HS-27A (cell line): ENCODE data around the gene HAO1.
"Not testable (repeated sequence)": the region's sequence is repeated elsewhere in the genome, so short reads cannot be mapped to it uniquely, and the experiment has no call there.

Experiments used
- DNase-seq: peaks from one replicate; pipeline ENCODE4 v3.0.0-alpha.2; 2012; ENCODE audit warnings: low read depth, missing footprints

The HAO1 gene

GRCh38 chr20:7855545-7855944 lies 84.7 kb downstream of the HAO1 start:
- DNase-seq, result no peak

GRCh38 chr20:7853493-7853892 lies 86.8 kb downstream of the HAO1 start:
- no peak for DNase-seq

GRCh38 chr20:7850775-7851490 lies 89.3 kb downstream of the HAO1 start:
- no peak for DNase-seq

GRCh38 chr20:7849675-7850074 lies 90.6 kb downstream of the HAO1 start:
- no peak for DNase-seq

- no peak for DNase-seq
Measured at GRCh38 chr20:7848351-7848750, 91.9 kb downstream of the HAO1 start.

GRCh38 chr20:7843613-7844012 lies 96.6 kb downstream of the HAO1 start:
- no peak for DNase-seq

GRCh38 chr20:7841971-7842310 lies 98.3 kb downstream of the HAO1 start:
- peak; percentile 71 for DNase-seq

GRCh38 chr20:7841291-7841970 lies 98.8 kb downstream of the HAO1 start:
- no peak for DNase-seq

- no peak for DNase-seq
Measured at GRCh38 chr20:7836076-7836475, 104.2 kb downstream of the HAO1 start.

GRCh38 chr20:7834441-7834840 lies 105.8 kb downstream of the HAO1 start:
- not testable (repeated sequence) for DNase-seq
